ENCODE data around the gene ZNF212.

The ZNF212 gene

DNA sequence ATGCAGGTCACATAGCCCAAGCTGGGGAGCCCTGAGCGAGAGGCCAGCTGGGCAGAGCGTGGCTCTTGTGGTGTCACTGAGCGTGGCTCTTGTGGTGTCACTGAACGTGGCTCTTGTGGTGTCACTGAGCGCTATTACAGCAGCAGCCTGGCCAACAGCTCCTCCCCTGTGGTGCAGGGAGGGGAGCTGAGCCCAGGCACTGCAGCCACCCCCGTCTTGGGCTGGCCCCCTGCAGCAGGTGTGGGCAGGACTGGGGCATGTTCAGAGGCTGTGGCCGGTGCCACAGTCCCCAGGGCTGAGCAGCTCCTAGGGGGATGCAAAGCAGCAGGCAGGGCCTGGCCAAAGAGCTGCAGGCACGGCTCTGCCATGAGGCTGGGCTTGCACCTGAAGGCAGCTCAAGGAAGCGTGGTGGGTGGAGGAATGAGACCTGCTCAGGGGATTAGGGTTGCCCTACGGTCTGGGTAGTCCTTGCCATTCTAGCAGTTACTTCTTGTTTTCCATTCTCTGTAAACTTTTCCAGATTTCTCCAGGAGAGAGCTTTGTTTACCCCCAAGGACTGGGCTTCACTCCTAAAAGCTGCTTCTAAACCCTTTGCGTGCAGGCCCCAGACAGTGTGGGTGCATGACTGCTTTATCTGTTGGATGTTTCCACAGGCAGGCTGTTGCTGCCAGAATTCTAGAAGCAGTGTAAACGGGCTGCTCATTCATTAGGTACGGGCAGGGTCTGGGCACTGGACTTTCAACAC lies 51.8 kb downstream of the ZNF212 start:
- no peaks in the 10 kb centered on the region for H3K9me3 ChIP-seq (ENCODE audit: control insufficient read depth, insufficient read depth, low read length)
- H3K27ac ChIP-seq (ENCODE audit: low read depth, low read length), result no peak overlapping the region
- no peaks in the 10 kb centered on the region for H3K9me2 ChIP-seq (replicated peaks; ENCODE audit: control insufficient read depth, low read length)
- H3K27me3 ChIP-seq (ENCODE audit: control insufficient read depth, low read length), result no peaks in the 10 kb centered on the region
- H3K36me3 ChIP-seq (ENCODE audit: control insufficient read depth, low read length), result no peaks in the 10 kb centered on the region
- no peak overlapping the region for H3K4me3 ChIP-seq (ENCODE audit: low read length)
- H3K79me2 ChIP-seq (ENCODE audit: control insufficient read depth, low read length), result no peaks in the 10 kb centered on the region
- TF ChIP-seq, protein P1, sequence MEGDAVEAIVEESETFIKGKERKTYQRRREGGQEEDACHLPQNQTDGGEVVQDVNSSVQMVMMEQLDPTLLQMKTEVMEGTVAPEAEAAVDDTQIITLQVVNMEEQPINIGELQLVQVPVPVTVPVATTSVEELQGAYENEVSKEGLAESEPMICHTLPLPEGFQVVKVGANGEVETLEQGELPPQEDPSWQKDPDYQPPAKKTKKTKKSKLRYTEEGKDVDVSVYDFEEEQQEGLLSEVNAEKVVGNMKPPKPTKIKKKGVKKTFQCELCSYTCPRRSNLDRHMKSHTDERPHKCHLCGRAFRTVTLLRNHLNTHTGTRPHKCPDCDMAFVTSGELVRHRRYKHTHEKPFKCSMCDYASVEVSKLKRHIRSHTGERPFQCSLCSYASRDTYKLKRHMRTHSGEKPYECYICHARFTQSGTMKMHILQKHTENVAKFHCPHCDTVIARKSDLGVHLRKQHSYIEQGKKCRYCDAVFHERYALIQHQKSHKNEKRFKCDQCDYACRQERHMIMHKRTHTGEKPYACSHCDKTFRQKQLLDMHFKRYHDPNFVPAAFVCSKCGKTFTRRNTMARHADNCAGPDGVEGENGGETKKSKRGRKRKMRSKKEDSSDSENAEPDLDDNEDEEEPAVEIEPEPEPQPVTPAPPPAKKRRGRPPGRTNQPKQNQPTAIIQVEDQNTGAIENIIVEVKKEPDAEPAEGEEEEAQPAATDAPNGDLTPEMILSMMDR (IDR thresholded peaks at IDR 0.05; ENCODE audit: low read depth, low read length, poor library complexity, severe bottlenecking), result no peak
- TF ChIP-seq EZH2phosphoT487 (IDR thresholded peaks at IDR 0.05; ENCODE audit: borderline replicate concordance, low read length), result no peak
- no peaks in the 10 kb centered on the region for H3K4me1 ChIP-seq (ENCODE audit: control insufficient read depth, low read length)
- no peak overlapping the region for H3K4me2 ChIP-seq (ENCODE audit: low read length)
- no peaks in the 10 kb centered on the region for H3F3A ChIP-seq (ENCODE audit: control insufficient read depth, insufficient read depth)
- no peaks in the 10 kb centered on the region for H4K20me1 ChIP-seq (ENCODE audit: control insufficient read depth, insufficient read depth, low read depth, low read length)

GRCh38 chr7:149291781-149292461 lies 52.5 kb downstream of the ZNF212 start:
- H3K4me2 ChIP-seq (ENCODE audit: low read length), result no peak overlapping the region
- no peak overlapping the region for H3K4me3 ChIP-seq (ENCODE audit: low read length)
- H3K79me2 ChIP-seq (ENCODE audit: control insufficient read depth, low read length), result no peaks in the 10 kb centered on the region
- no peaks in the 10 kb centered on the region for H3K36me3 ChIP-seq (ENCODE audit: control insufficient read depth, low read length)
- no peak for TF ChIP-seq EZH2phosphoT487 (IDR thresholded peaks at IDR 0.05; ENCODE audit: borderline replicate concordance, low read length)
- TF ChIP-seq, protein P1 (IDR thresholded peaks at IDR 0.05; ENCODE audit: low read depth, low read length, poor library complexity, severe bottlenecking), result no peak
- no peaks in the 10 kb centered on the region for H3K4me1 ChIP-seq (ENCODE audit: control insufficient read depth, low read length)
- no peaks in the 10 kb centered on the region for H3F3A ChIP-seq (ENCODE audit: control insufficient read depth, insufficient read depth)
- H3K27me3 ChIP-seq (ENCODE audit: control insufficient read depth, low read length), result no peaks in the 10 kb centered on the region
- no peaks in the 10 kb centered on the region for H4K20me1 ChIP-seq (ENCODE audit: control insufficient read depth, insufficient read depth, low read depth, low read length)
- H3K9me3 ChIP-seq (ENCODE audit: control insufficient read depth, insufficient read depth, low read length), result no peaks in the 10 kb centered on the region
- H3K27ac ChIP-seq (ENCODE audit: low read depth, low read length), result no peak overlapping the region
- H3K9me2 ChIP-seq (replicated peaks; ENCODE audit: control insufficient read depth, low read length), result no peaks in the 10 kb centered on the region

GRCh38 chr7:149292462-149292823 lies 53.0 kb downstream of the ZNF212 start:
- no peaks in the 10 kb centered on the region for H3K79me2 ChIP-seq (ENCODE audit: control insufficient read depth, low read length)
- no peaks in the 10 kb centered on the region for H3K36me3 ChIP-seq (ENCODE audit: control insufficient read depth, low read length)
- no peak overlapping the region for H3K4me2 ChIP-seq (ENCODE audit: low read length)
- H3K27me3 ChIP-seq (ENCODE audit: control insufficient read depth, low read length), result no peaks in the 10 kb centered on the region
- no peaks in the 10 kb centered on the region for H3K9me3 ChIP-seq (ENCODE audit: control insufficient read depth, insufficient read depth, low read length)
- no peaks in the 10 kb centered on the region for H3K9me2 ChIP-seq (replicated peaks; ENCODE audit: control insufficient read depth, low read length)
- H4K20me1 ChIP-seq (ENCODE audit: control insufficient read depth, insufficient read depth, low read depth, low read length), result no peaks in the 10 kb centered on the region
- no peak overlapping the region for H3K4me3 ChIP-seq (ENCODE audit: low read length)
- H3K27ac ChIP-seq (ENCODE audit: low read depth, low read length), result no peak overlapping the region
- no peaks in the 10 kb centered on the region for H3F3A ChIP-seq (ENCODE audit: control insufficient read depth, insufficient read depth)
- no peaks in the 10 kb centered on the region for H3K4me1 ChIP-seq (ENCODE audit: control insufficient read depth, low read length)
- TF ChIP-seq, protein P1 (IDR thresholded peaks at IDR 0.05; ENCODE audit: low read depth, low read length, poor library complexity, severe bottlenecking), result no peak
- no peak for TF ChIP-seq EZH2phosphoT487 (IDR thresholded peaks at IDR 0.05; ENCODE audit: borderline replicate concordance, low read length)

Measured in DOHH2 (cell line).